Measurements from ENCODE around the gene CACNA1E. TPM values are rescaled to one million over a fixed set of nuclear protein-coding genes. Genes with fewer than 3 reads are reported as not detected.

Gene CACNA1E
- under 0.01 and 0.08 TPM in 2 replicates for total RNA-seq

GRCh38 chr1:181483285-181484195, at the start of gene CACNA1E:
CACNA1E (plus strand) TSS chr1:181483517; CDS start chr1:181483745, 228 bp downstream.
- Histone ChIP-seq H3K4me3 (ENCODE audit: low read depth, low read length) (no peak within 1 kb of the TSS), H3K27me3 (ENCODE audit: control insufficient read depth, insufficient read depth, low read length) (peaks cover 65% of the 10 kb centered on the region)

GRCh38 chr1:181433931-181434330, 49.4 kb upstream of the CACNA1E start:
- no peaks in the 10 kb centered on the region for H3K27me3 ChIP-seq (ENCODE audit: control insufficient read depth, insufficient read depth, low read length)
- TF ChIP-seq CTCF (IDR thresholded peaks at IDR 0.05; ENCODE audit: insufficient read depth, low read length, poor library complexity, severe bottlenecking), result no peak
- DNase-seq (ENCODE audit: low read depth), result no peak
- no peak overlapping the region for H3K4me3 ChIP-seq (ENCODE audit: low read depth, low read length)
- no peaks in the 10 kb centered on the region for H3K36me3 ChIP-seq (ENCODE audit: control insufficient read depth, insufficient read depth, low read length)

More at GRCh38 chr1:181483285-181484195, at the start of gene CACNA1E:
- no peaks in the 10 kb centered on the region for H3K36me3 ChIP-seq (ENCODE audit: control insufficient read depth, insufficient read depth, low read length)
- DNase-seq (ENCODE audit: low read depth), result no peak
- no peak for TF ChIP-seq CTCF (IDR thresholded peaks at IDR 0.05; ENCODE audit: insufficient read depth, low read length, poor library complexity, severe bottlenecking)

- DNase-seq (ENCODE audit: low read depth), result no peak
- no peaks in the 10 kb centered on the region for H3K36me3 ChIP-seq (ENCODE audit: control insufficient read depth, insufficient read depth, low read length)
- no peaks in the 10 kb centered on the region for H3K27me3 ChIP-seq (ENCODE audit: control insufficient read depth, insufficient read depth, low read length)
- no peak overlapping the region for H3K4me3 ChIP-seq (ENCODE audit: low read depth, low read length)
- no peak for TF ChIP-seq CTCF (IDR thresholded peaks at IDR 0.05; ENCODE audit: insufficient read depth, low read length, poor library complexity, severe bottlenecking)
Measured at GRCh38 chr1:181438013-181438412, 45.3 kb upstream of the CACNA1E start.

GRCh38 chr1:181440510-181440909, 42.8 kb upstream of the CACNA1E start:
- Histone ChIP-seq H3K27me3 (ENCODE audit: control insufficient read depth, insufficient read depth, low read length) (no peaks in the 10 kb centered on the region), H3K4me3 (ENCODE audit: low read depth, low read length) (no peak overlapping the region), H3K36me3 (ENCODE audit: control insufficient read depth, insufficient read depth, low read length) (no peaks in the 10 kb centered on the region)
- no peak for DNase-seq (ENCODE audit: low read depth)
- TF ChIP-seq CTCF (IDR thresholded peaks at IDR 0.05; ENCODE audit: insufficient read depth, low read length, poor library complexity, severe bottlenecking), result no peak

- H3K36me3 ChIP-seq (ENCODE audit: control insufficient read depth, insufficient read depth, low read length), result no peaks in the 10 kb centered on the region
- H3K27me3 ChIP-seq (ENCODE audit: control insufficient read depth, insufficient read depth, low read length), result no peaks in the 10 kb centered on the region
- H3K4me3 ChIP-seq (ENCODE audit: low read depth, low read length), result no peak overlapping the region
- TF ChIP-seq CTCF (IDR thresholded peaks at IDR 0.05; ENCODE audit: insufficient read depth, low read length, poor library complexity, severe bottlenecking), result no peak
- DNase-seq (ENCODE audit: low read depth), result no peak
Measured at GRCh38 chr1:181442181-181442525, 41.2 kb upstream of the CACNA1E start.
